Cortex of kidney (tissue), 1 donor: ENCODE data around the gene FCGR3A.

ENCODE experiments used
- DNase-seq: peaks from one replicate; lab custom pipeline; 2025; lab: John Stamatoyannopoulos, UW

FCGR3A gene

GRCh38 chr1:161501234-161501633, 48.4 kb downstream of the FCGR3A start:
- DNase-seq: no peak

- DNase-seq: no peak
These were observed 50.2 kb downstream of the FCGR3A start for GRCh38 chr1:161499099-161500039.

- no peak for DNase-seq
These were observed 51.0 kb downstream of the FCGR3A start for GRCh38 chr1:161498646-161499045.

GRCh38 chr1:161497961-161498360, 51.7 kb downstream of the FCGR3A start:
- no peak for DNase-seq

- DNase-seq: no peak
These were observed 54.1 kb downstream of the FCGR3A start for GRCh38 chr1:161495490-161495889.

- DNase-seq: no peak
These were observed 55.4 kb downstream of the FCGR3A start for GRCh38 chr1:161494091-161494735.

- DNase-seq: no peak
These were observed 56.8 kb downstream of the FCGR3A start for GRCh38 chr1:161492827-161493226.
